Measurements from ENCODE around the gene GRK1.

GRK1 gene

GRCh38 chr13:113728571-113729054, 61.6 kb downstream of the GRK1 start:
- no peak overlapping the region for H3K27ac ChIP-seq
- no peak for TF ChIP-seq CTCF (IDR thresholded peaks at IDR 0.05)
- TF ChIP-seq ZFX (IDR thresholded peaks at IDR 0.05; ENCODE audit: borderline replicate concordance): no peak

- TF ChIP-seq ZFX (IDR thresholded peaks at IDR 0.05; ENCODE audit: borderline replicate concordance): no peak
Observed at GRCh38 chr13:113729187-113730019, 62.4 kb downstream of the GRK1 start.

GRCh38 chr13:113730258-113730691, 63.3 kb downstream of the GRK1 start:
- TF ChIP-seq CTCF (IDR thresholded peaks at IDR 0.05): no peak
- no peak for TF ChIP-seq ZFX (IDR thresholded peaks at IDR 0.05; ENCODE audit: borderline replicate concordance)
- H3K27ac ChIP-seq: no peak overlapping the region

More at GRCh38 chr13:113729187-113730019, 62.4 kb downstream of the GRK1 start:
- H3K27ac ChIP-seq: no peak overlapping the region

- no peak overlapping the region for H3K27ac ChIP-seq
Observed at GRCh38 chr13:113730831-113731191, 63.8 kb downstream of the GRK1 start.

GRCh38 chr13:113731192-113732175, 64.5 kb downstream of the GRK1 start:
- TF ChIP-seq CTCF (IDR thresholded peaks at IDR 0.05): peak; percentile 39
- TF ChIP-seq ZFX (IDR thresholded peaks at IDR 0.05; ENCODE audit: borderline replicate concordance): no peak

More at GRCh38 chr13:113730831-113731191, 63.8 kb downstream of the GRK1 start:
- TF ChIP-seq ZFX (IDR thresholded peaks at IDR 0.05; ENCODE audit: borderline replicate concordance): no peak
- no peak for TF ChIP-seq CTCF (IDR thresholded peaks at IDR 0.05)

GRCh38 chr13:113732176-113732960, 65.3 kb downstream of the GRK1 start:
- TF ChIP-seq ZFX (IDR thresholded peaks at IDR 0.05; ENCODE audit: borderline replicate concordance): no peak
- no peak for TF ChIP-seq CTCF (IDR thresholded peaks at IDR 0.05)
- no peak overlapping the region for H3K27ac ChIP-seq

More at GRCh38 chr13:113731192-113732175, 64.5 kb downstream of the GRK1 start:
- no peak overlapping the region for H3K27ac ChIP-seq

Measured in 22Rv1 (cell line).